Spleen (tissue), 7 donors: Measurements from ENCODE around the gene OR5D13.

Source experiments
- CTCF ChIP-seq, 11 experiments: fragments of 200-600 bp in 7 of 11; fragments of 450-650 bp in 4 of 11; sonication (generic) in 4 of 11; IDR thresholded peaks in 8 of 11; conservative IDR thresholded peaks in 3 of 11; 1 replicate in 7 of 11; 2 replicates in 4 of 11; pipeline versions ENCODE4 v1.4.0 to v1.8.0; 2016 to 2021; ENCODE audit warnings: antibody characterized with exemption in 11 of 11, inconsistent platforms in 4 of 11, mild to moderate bottlenecking in 1 of 11
- POLR2AphosphoS5 ChIP-seq, 3 donors: sonication (generic); formaldehyde crosslinking; IDR thresholded peaks; one replicate each; pipeline ENCODE4 v1.5.1; 2017; ENCODE audit warnings: antibody characterized with exemption in 3 of 3
- donor health status: DM: no; HTN: no; CAD: no; lungs with moderate emphysema.
- donor health status: DM: no; HTN: no; CAD: no.
- donor health status: DM: no; HTN: no; CAD: no.

- no peak for TF ChIP-seq CTCF (IDR thresholded peaks at IDR 0.05 in 8 of 11, conservative IDR thresholded peaks at IDR 0.05 in 3 of 11)
- TF ChIP-seq POLR2AphosphoS5 (IDR thresholded peaks at IDR 0.05): no peak
These were observed at the start of gene OR5D13 for GRCh38 chr11:55773138-55773537.
